G401 (cell line): ENCODE measurements around the gene KCNQ1. TPM values are rescaled to one million over a fixed set of nuclear protein-coding genes. Genes with fewer than 3 reads are reported as not detected.

Experiments
- DNase-seq: peaks from one replicate; pipeline ENCODE4 v3.0.0-alpha.2; 2015; ENCODE audit warnings: low spot score
- in situ Hi-C: cut with HindIII; loops from 2 replicates; pipeline ENCODE4 v1.10.0; 2016; ENCODE audit warnings: low sequenced_read_pairs, mixed read lengths
- total RNA-seq: library from RNA; depleted of rRNA; stranded (reverse); fragments of >200 nt; shearing (Covaris generic); gene quantifications from 2 replicates; pipeline ENCODE4 v1.2.3, GENCODE V29; 2014

Gene KCNQ1
- total RNA-seq, 1 experiment from 2014 or later, result 0.85 TPM

DNA sequence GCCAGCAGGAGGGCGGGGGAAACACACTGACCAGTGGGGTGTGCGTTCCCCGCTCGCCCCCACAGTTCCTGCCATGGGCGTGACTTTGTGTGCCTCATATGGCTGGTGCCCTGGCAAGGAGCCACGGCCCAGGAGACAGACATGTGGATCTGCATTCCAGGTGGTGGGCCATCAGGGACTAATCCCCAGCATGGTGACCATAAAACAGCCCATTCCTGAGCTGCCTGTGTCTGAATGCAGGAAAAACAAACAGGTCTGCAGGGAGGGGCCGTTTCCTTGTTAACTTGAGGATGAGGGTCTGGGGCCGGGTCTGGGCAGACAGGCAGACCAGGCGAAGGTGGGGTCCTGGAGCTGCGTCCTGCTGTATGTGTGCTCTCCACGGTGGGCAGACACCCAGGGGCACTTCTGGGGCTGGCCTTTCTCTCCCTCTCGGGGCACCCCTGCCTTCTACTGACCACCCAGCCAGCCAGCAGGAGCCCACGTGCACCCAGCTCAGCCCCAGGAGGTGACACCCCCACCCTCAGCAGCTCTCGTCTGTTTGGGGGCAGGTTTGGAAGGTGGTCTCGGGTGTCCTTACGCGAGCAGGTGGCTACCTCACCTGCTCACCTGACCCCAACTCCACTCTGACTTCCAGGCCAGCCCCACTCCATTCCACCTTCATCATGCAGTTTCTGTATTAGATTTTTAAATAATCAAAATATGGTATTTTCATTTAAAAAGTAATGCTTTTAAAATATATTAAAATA, 134.7 kb downstream of the KCNQ1 start:
- in situ Hi-C loops, result no loop called here
- DNase-seq, result no peak

DNA sequence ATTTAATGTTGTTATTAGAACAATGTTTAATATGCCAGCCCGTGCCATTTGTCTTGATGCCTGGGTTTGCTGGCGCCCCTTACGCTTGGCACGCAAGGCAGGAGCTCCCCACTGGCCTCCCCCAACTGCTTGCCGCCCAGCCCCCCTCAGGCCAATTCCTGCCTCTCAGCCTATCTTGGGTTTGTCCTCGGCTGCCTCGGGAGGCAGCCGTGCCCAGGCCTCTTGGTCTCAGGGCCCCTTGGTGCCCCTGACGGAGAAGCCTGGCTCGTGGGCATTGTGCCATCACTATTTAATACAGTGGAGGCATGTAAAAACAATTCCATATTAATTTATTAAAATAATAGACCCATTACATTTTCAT, 135.2 kb downstream of the KCNQ1 start:
- in situ Hi-C loops, result no loop called here
- no peak for DNase-seq

DNA sequence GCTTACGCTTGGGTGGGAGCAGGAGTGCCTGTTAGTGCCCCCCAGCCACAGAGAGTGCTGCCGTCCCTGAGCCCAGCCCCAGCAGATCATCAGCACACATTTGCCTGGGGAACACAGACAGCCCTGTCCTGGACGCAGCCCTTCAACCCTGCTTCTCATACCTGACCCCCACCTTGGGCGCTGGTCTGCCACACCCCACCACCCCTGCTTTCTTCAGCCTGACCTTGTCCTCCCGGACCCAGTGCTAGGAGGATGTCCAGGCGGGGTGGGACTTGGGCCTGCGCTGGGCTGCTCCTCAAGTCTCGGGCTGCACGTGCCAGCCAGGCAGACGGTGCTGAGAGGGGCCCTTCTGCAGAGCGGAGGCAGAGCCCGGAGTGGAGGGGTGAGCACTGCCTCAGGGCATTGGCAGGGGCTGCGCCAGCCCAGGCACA, 135.8 kb downstream of the KCNQ1 start:
- in situ Hi-C loops, result no loop called here
- DNase-seq, result no peak

DNA sequence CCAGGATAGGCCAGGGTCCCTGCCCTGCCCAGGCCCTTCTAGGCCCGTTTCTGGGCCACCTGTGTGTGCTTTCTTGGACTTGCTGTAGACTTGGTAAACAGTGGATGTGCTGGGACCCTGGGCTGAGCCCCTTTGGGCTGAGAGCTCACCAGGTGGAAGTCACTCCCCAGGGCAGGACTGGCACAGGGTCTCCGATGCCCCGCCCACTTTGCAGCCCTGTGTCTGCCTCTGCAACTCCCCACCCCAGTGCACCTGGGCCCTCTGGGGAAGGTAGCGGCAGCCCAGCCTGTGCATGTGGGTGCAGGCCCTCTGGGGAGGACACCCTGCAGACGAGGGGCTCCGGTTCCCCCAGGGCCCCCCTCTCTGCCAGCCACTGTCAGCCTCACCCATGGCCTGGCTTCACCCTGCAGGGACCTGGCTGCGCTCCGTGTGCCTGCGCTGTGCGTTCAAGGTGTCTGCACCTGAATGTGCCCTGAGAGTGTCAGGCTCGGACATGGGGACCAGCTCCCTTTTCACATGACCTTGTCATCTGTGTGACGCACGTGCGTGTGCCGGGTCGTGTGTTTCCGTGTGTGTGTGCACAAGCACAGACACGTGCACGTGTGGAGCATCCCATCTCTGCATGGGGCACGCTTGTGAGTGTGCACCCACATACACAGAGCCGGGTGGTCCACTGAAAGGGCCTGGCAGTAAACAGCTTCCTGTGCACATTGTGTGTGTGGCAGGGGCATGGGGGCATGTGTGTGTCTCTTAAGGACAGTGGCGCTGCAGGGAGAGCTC, 136.5 kb downstream of the KCNQ1 start:
- in situ Hi-C loops, result no loop called here
- DNase-seq, result no peak

GRCh38 chr11:2581931-2582350, 137.1 kb downstream of the KCNQ1 start:
- DNase-seq, result no peak
- in situ Hi-C loops, result no loop called here

DNA sequence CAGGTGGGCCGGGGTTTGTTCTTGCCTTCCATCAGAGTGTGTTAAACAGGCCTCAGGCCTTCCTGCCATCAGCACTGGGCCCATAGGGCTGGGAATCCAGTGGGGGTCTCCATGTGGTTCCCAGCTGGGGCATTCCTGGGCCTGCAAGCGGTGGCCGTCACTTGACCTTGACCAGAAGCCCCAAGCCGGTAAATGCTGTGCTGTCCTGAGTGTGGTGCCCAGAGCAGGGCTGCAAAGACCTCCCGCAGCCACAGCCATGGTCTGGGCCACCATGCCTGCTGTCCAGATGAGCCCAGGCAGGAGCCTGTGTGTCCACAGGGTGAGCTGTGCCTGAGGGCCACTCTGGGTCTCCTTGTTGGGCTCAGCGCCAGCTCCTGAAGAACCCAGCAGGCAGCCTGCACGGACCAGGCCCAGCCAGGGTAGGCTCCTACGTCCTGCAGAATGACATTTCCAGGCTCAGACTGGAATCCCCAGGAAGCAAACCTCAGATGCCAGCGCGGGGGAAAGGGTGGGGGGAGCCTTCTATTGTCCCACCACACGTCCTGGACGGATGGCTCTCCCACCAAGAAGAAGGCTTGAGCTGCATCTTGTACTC, 137.6 kb downstream of the KCNQ1 start:
- DNase-seq, result no peak

DNA sequence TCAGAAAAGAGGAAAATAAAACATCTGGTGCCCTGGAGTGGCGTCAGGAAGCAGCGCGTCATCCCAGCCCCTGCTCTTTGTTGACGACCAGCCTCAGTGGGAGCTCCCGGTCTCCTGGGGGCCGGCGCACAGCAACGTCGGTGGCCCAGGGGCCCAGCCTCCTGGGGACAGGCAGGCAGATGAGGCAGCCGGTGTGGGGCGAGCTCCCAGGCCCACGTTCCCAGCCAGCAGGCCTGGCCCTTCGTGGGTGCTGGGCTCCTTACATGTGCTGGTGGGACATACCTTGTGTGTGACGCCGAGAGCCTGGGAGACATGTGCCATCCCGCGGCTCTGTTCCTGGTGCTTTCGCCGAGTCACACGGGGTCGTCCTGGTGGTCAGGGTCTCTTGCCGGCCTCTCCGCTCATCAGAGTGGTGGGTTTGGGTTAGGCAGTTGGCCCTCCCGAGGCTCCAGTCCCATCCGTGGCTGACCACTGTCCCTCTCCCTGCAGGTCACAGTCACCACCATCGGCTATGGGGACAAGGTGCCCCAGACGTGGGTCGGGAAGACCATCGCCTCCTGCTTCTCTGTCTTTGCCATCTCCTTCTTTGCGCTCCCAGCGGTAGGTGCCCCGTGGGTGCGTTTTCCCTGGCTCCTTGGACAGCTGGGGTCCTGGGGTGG, 138.3 kb downstream of the KCNQ1 start:
- in situ Hi-C loops, result no loop called here
- DNase-seq, result no peak

More for the DNA sequence above, 137.6 kb downstream of the KCNQ1 start:
- in situ Hi-C loops, result no loop called here

- in situ Hi-C loops, result no loop called here
- no peak for DNase-seq
Measured at GRCh38 chr11:2583605-2583958, 138.8 kb downstream of the KCNQ1 start.

DNA sequence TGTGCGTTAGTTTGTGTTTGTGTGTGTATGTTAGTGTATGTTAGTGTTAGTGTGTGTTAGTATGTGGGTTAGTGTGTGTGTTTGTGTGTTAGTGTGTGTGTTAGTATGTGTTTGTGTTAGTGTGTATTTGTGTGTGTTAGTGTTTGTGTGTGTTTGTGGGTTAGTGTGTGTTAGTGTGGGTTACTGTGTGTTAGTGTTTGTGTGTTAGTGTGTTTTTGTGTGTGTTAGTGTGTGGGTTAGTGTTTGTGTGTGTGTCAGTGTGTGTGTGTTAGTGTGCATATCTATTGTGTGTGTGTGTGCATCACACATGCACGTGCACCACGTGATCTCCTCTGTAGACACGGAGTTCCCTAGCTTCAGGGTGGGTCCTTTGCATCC, 139.6 kb downstream of the KCNQ1 start:
- no peak for DNase-seq
- in situ Hi-C loops, result no loop called here

GRCh38 chr11:2584812-2585565, 140.2 kb downstream of the KCNQ1 start:
- no peak for DNase-seq
- in situ Hi-C loops, result no loop called here

- no peak for DNase-seq
- in situ Hi-C loops, result no loop called here
Measured at GRCh38 chr11:2585566-2586086, 140.8 kb downstream of the KCNQ1 start.

DNA sequence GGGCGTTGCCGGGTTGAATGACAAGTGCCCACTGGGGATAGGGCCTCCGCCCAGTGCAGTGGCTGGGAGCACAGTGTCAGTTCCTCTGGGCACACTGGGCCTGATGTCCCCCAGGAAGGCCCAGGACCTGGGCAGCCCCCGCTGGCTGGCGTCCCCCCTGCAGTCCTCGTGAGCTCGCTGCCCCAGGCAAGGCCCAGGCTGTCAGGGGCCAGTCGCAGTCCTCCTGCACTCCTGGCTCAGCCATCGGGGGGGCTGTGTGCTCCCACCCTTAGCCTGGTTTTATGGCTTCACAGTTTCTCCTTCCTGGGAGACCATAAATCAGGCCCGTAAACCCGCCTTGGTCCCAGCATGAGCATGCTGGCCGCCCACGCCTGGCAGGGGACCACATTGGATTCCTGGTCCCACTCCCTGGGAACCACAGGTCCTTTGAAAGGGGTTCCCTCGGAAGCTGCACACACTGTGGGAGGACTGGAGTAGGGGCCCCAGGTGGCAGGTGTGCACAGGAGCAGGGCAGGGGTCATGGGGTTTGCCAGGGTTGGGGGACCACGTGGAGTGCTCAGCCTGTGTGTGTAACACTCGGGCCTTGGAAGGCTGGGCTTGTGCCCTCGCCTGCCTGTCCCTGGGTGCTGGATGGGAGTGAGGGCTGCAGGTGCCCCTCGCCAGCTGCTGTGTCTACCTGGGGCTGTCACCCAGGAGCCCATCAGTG, 141.4 kb downstream of the KCNQ1 start:
- in situ Hi-C loops, result no loop called here
- no peak for DNase-seq

- in situ Hi-C loops, result no loop called here
- DNase-seq, result no peak
Measured at GRCh38 chr11:2586793-2587131, 142.0 kb downstream of the KCNQ1 start.

GRCh38 chr11:2587132-2587930, 142.5 kb downstream of the KCNQ1 start:
- no peak for DNase-seq
- in situ Hi-C loops, result no loop called here

GRCh38 chr11:2587976-2588748, 143.4 kb downstream of the KCNQ1 start:
- DNase-seq, result no peak
- in situ Hi-C loops, result no loop called here

DNA sequence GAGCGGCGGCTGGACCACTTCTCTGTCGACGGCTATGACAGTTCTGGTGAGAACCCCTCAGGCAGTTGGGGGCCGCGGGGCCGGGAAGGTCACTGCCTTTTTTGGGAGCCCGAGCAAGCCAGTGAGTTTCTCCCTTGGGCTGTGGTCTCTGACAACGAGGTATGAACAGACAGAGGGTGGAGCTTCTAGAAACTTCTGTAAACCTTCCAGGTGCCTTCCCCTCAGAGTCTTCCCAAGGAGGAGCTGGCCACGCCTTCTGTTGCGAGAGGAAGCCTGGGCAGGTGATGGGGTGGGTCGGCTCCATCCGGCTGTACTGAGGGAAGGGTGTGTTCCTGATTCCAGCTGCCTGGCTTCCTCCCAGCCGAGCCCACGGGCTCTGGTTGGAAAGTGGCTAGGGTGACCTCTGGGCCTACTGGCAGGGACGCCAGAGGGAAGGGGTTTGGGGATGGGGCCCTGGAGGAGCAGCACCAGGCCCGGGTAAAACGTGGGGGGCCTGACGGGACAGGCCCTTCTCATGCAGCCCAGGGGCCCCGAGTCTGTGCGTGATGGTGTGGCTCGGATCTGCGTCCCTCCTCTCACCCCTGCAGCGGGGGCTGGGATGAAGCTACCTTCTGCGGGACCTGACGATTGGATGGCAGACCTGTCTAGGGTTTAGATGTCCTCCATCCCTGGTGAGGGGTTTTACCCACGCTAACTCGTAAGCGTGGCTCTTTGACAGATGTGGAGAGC, 144.2 kb downstream of the KCNQ1 start:
- DNase-seq, result no peak
- in situ Hi-C loops, result no loop called here

DNA sequence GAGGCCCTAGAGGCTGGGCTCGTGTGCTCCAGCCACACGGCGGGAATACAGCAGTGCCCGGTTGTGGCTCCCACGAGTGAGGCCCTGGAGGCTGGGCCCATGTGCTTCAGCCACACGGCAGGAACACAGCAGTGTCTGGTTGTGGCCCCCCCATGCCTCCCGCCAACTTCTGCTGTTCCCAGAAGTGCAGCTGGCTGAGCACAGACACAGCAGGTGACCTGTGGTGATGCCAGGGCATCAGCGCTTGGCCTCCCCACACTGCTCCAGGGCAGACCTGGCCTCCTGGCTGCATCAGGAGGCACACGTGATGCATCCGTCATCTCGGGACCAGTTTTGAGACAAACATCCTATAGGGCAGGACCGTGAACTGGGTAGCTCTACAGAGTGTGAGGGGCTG, 144.7 kb downstream of the KCNQ1 start:
- DNase-seq, result no peak
- in situ Hi-C loops, result no loop called here
